Endothelial cell of umbilical vein (primary cell): ENCODE results near the gene PHAF1. TPM values are rescaled to one million over a fixed set of nuclear protein-coding genes. Genes with fewer than 3 reads are reported as not detected.

Experiments used
- BruUV-seq: library from RNA; stranded (reverse); fragments of 400-500 nt; replicated peaks from 2 replicates; lab custom pipeline; 2021; lab: Mats Ljungman, UMichigan
- CTCF ChIA-PET: fragments of 300-600, 350-600 bp; sonication (Branson Sonifier 250); formaldehyde crosslinking; loops from one replicate; lab custom pipeline; 2021; ENCODE audit warnings: antibody characterized with exemption, inconsistent platforms; lab: Charles Lee
- POLR2A ChIA-PET: fragments of 300-600, 350-600 bp; sonication (Branson Sonifier 250); formaldehyde crosslinking; loops from one replicate; lab custom pipeline; 2021; ENCODE audit warnings: antibody characterized with exemption, inconsistent platforms; lab: Charles Lee
- DNase-seq: peaks from one replicate; pipeline ENCODE4 v3.0.0-alpha.2; 2011; ENCODE audit warnings: low read depth, low spot score
- FAIRE-seq: peaks from 2 replicates; lab custom pipeline; 2011; peaks lifted over from hg19 to GRCh38; lab: Jason Lieb, UNC
- H2AFZ ChIP-seq: 2 replicates; pipeline ENCODE4 v1.6.0; 2012; ENCODE audit warnings: low read depth, low read length, control low read depth, inconsistent platforms
- H3K27ac ChIP-seq: 2 replicates; pipeline ENCODE4 v1.5.1; 2011; ENCODE audit warnings: low read depth, mild to moderate bottlenecking, control low read depth, low read length, moderate library complexity; ENCODE audit not compliant: insufficient read depth
- H3K27me3 ChIP-seq, 2 experiments: 2 replicates each; pipeline versions ENCODE4 v1.6.0 to v1.6.1; 2011; ENCODE audit warnings: low read length in 2 of 2, mixed read lengths in 1 of 2; ENCODE audit not compliant: control insufficient read depth in 2 of 2, insufficient read depth in 2 of 2
- H3K36me3 ChIP-seq, 2 experiments: 2 replicates in 1 of 2; 3 replicates in 1 of 2; pipeline ENCODE4 v1.5.1; 2011; ENCODE audit warnings: low read length in 2 of 2, mild to moderate bottlenecking in 1 of 2, moderate library complexity in 1 of 2; ENCODE audit not compliant: control insufficient read depth in 2 of 2, insufficient read depth in 2 of 2; ENCODE audit errors: extremely low read depth in 1 of 2
- H3K4me1 ChIP-seq: 3 replicates; pipeline ENCODE4 v1.5.1; 2011; ENCODE audit warnings: mild to moderate bottlenecking, low read length; ENCODE audit not compliant: control insufficient read depth, insufficient read depth; ENCODE audit errors: extremely low read depth
- H3K4me2 ChIP-seq: 2 replicates; pipeline ENCODE4 v1.6.1; 2011; ENCODE audit warnings: low read length, control low read depth, mixed read lengths; ENCODE audit not compliant: insufficient read depth
- H3K4me3 ChIP-seq, 3 experiments: fragments of 200-600 bp in 1 of 3; sonication (generic), shearing (Covaris generic) in 1 of 3; replicated peaks in 1 of 3; 2 replicates each; pipeline ENCODE4 v1.5.1; 2011 to 2016; ENCODE audit warnings: control low read depth in 3 of 3, low read length in 3 of 3, mild to moderate bottlenecking in 2 of 3, inconsistent platforms in 1 of 3, low read depth in 1 of 3, moderate library complexity in 1 of 3; ENCODE audit not compliant: insufficient read depth in 1 of 3
- H3K79me2 ChIP-seq: 2 replicates; pipeline ENCODE4 v1.6.0; 2012; ENCODE audit warnings: low read length, inconsistent platforms; ENCODE audit not compliant: control insufficient read depth, insufficient read depth
- H3K9ac ChIP-seq: replicated peaks from 2 replicates; pipeline ENCODE3; 2011; ENCODE audit warnings: low read length, control low read depth; ENCODE audit not compliant: insufficient read depth; ENCODE audit errors: extremely low read depth
- H3K9me1 ChIP-seq: replicated peaks from 3 replicates; pipeline ENCODE4 v1.6.0; 2011; ENCODE audit warnings: mild to moderate bottlenecking, low read length; ENCODE audit not compliant: control insufficient read depth, insufficient read depth; ENCODE audit errors: extremely low read depth
- H3K9me3 ChIP-seq: replicated peaks from 2 replicates; pipeline ENCODE4 v1.5.1; 2012; ENCODE audit warnings: low read length, inconsistent platforms; ENCODE audit not compliant: control insufficient read depth, insufficient read depth
- H4K20me1 ChIP-seq: replicated peaks from 2 replicates; pipeline ENCODE3; 2011; ENCODE audit warnings: mild to moderate bottlenecking, low read length; ENCODE audit not compliant: control insufficient read depth, insufficient read depth; ENCODE audit errors: extremely low read depth
- CTCF ChIP-seq, 2 donors: IDR thresholded peaks; 1 replicate in 1 of 2; 2 replicates in 1 of 2; pipeline ENCODE4 v1.5.1; 2011; ENCODE audit warnings: low read length in 2 of 2, mild to moderate bottlenecking in 2 of 2, moderate library complexity in 2 of 2, control low read depth in 1 of 2, inconsistent platforms in 1 of 2, low read depth in 1 of 2; ENCODE audit not compliant: insufficient read depth in 1 of 2; ENCODE audit errors: extremely low read depth in 1 of 2
- EZH2 ChIP-seq: IDR thresholded peaks from 2 replicates; pipeline ENCODE4 v1.6.1; 2012; ENCODE audit warnings: borderline replicate concordance, low read depth, mild to moderate bottlenecking, moderate library complexity, low read length, inconsistent platforms; ENCODE audit not compliant: severe bottlenecking
- FOS ChIP-seq: IDR thresholded peaks from 2 replicates; pipeline ENCODE4 v1.6.1; 2011; ENCODE audit warnings: mild to moderate bottlenecking, low read length, moderate library complexity, borderline replicate concordance; ENCODE audit not compliant: insufficient read depth
- GATA2 ChIP-seq: IDR thresholded peaks from 2 replicates; pipeline ENCODE4 v1.7.0; 2011; ENCODE audit warnings: low read depth, mild to moderate bottlenecking, moderate library complexity, mixed read lengths, low read length; ENCODE audit not compliant: insufficient read length, insufficient read depth
- JUN ChIP-seq: IDR thresholded peaks from 2 replicates; pipeline ENCODE4 v1.6.1; 2011; ENCODE audit warnings: borderline replicate concordance, low read depth; ENCODE audit not compliant: insufficient read length, insufficient read depth
- MAX ChIP-seq: IDR thresholded peaks from 2 replicates; pipeline ENCODE4 v1.6.1; 2011; ENCODE audit not compliant: insufficient read depth, insufficient read length
- MYC ChIP-seq: IDR thresholded peaks from one replicate; pipeline ENCODE4 v1.6.1; 2011; ENCODE audit warnings: mild to moderate bottlenecking, low read depth, low read length
- POLR2A ChIP-seq: IDR thresholded peaks from 2 replicates; pipeline ENCODE4 v1.6.1; 2012; ENCODE audit warnings: low read depth, mild to moderate bottlenecking, control low read depth, low read length
- POLR2AphosphoS5 ChIP-seq: IDR thresholded peaks from 2 replicates; pipeline ENCODE4 v1.6.1; 2012; ENCODE audit warnings: low read depth, mild to moderate bottlenecking, control low read depth, low read length, moderate library complexity; ENCODE audit not compliant: insufficient read depth
- dilution Hi-C: fragments of 300-500 bp; cut with MboI; formaldehyde crosslinking; loops from one replicate; pipeline ENCODE4 v1.15.0; 2019; ENCODE audit warnings: low sequenced_read_pairs; ENCODE audit not compliant: extremely low pct_ligation_motif_present
- intact Hi-C: fragments of 100-400 bp; cut with micrococcal nuclease; formaldehyde crosslinking; loops from one replicate; pipeline ENCODE4 v1.10.0; 2022
- polyA plus RNA-seq, 4 experiments: library from polyadenylated mRNA; depleted of rRNA in 3 of 4; stranded (reverse) in 3 of 4; unstranded in 1 of 4; fragments of >200 nt; gene quantifications; 2 replicates each; pipeline versions ENCODE4 v1.2.1 to v1.2.3, GENCODE V29; 2011 to 2012; ENCODE audit warnings: missing spikeins in 1 of 4
- total RNA-seq: library from RNA; stranded (reverse); gene quantifications from 2 replicates; pipeline ENCODE4 v1.2.3, GENCODE V29; 2021

Gene PHAF1
- total and polyA plus RNA-seq, 2 donors (not counting 3 experiments of a cell fraction or from before 2014, with no cell fraction given), result 18.5 to 21.9 TPM

GRCh38 chr16:67162506-67163163 lies 52.9 kb downstream of the PHAF1 start:
- Histone ChIP-seq H3K9me1 (no peaks in the 10 kb centered on the region), H3K4me3 (no peak overlapping the region), H3K79me2 (no peaks in the 10 kb centered on the region), H3K27me3 (peaks cover 36 to 46% of the 10 kb centered on the region in 2 experiments), H3K4me1 (peaks cover 18% of the 10 kb centered on the region), H3K27ac (no peak overlapping the region), H3K9me3 (no peaks in the 10 kb centered on the region), H2AFZ (no peak overlapping the region), H4K20me1 (no peaks in the 10 kb centered on the region), H3K4me2 (peak overlapping the region; percentile 43), H3K36me3 (no peaks in the 10 kb centered on the region), H3K9ac (no peak overlapping the region)
- TF ChIP-seq JUN (no peak), CTCF (IDR thresholded peaks at IDR 0.05; ENCODE audit: extremely low read depth in 1 of 2, insufficient read depth in 1 of 2, low read depth in 1 of 2, low read length in 2 of 2) (no peak), GATA2 (no peak), MAX (no peak), POLR2AphosphoS5 (no peak), MYC (no peak), EZH2 (no peak), FOS (no peak), POLR2A (no peak)
- DNase-seq, result no peak
- intact Hi-C loops, result no loop called here
- FAIRE-seq, result no peak
- ChIA-PET POLR2A (no interaction called here), CTCF (interaction anchor here (0.9 to 3.4 kb wide), 5 partner anchors 7 to 145 kb away, joined by 5 to 23 read pairs (median 8); no protein-coding TSS in a partner anchor)
- BruUV-seq, result no TSS peak
- dilution Hi-C loops, result no loop called here
